Mesenchymal stem cell (in vitro differentiated cells and primary cell): ENCODE results near the gene RGS14.

Experiments
- DNase-seq: peaks from one replicate; pipeline ENCODE4 v3.0.0-alpha.2; 2013
- H2AFZ ChIP-seq: one replicate; pipeline ENCODE4 v1.6.1; 2013; ENCODE audit warnings: low read depth, mild to moderate bottlenecking, control low read depth, inconsistent platforms, low read length, moderate library complexity
- H2AK5ac ChIP-seq: 2 replicates; pipeline ENCODE4 v1.6.1; 2013; ENCODE audit warnings: low read length, moderate library complexity, mild to moderate bottlenecking, inconsistent platforms; ENCODE audit not compliant: severe bottlenecking
- H2BK120ac ChIP-seq: one replicate; pipeline ENCODE4 v1.6.1; 2013; ENCODE audit warnings: low read depth, mild to moderate bottlenecking, inconsistent platforms, low read length, moderate library complexity
- H2BK12ac ChIP-seq, 2 experiments: one replicate each; pipeline ENCODE4 v1.6.1; 2013; ENCODE audit warnings: inconsistent platforms in 2 of 2, low read length in 2 of 2, mild to moderate bottlenecking in 2 of 2, moderate library complexity in 2 of 2, control low read depth in 1 of 2
- H2BK15ac ChIP-seq: one replicate; pipeline ENCODE4 v1.6.1; 2013; ENCODE audit warnings: mild to moderate bottlenecking, low read depth, inconsistent platforms; ENCODE audit not compliant: poor library complexity, severe bottlenecking
- H2BK5ac ChIP-seq: 2 replicates; pipeline ENCODE4 v1.6.1; 2013; ENCODE audit warnings: low read depth, mild to moderate bottlenecking, low read length, control low read depth, inconsistent platforms; ENCODE audit not compliant: poor library complexity, severe bottlenecking
- H3K14ac ChIP-seq, 2 experiments: one replicate each; pipeline ENCODE4 v1.6.1; 2013; ENCODE audit warnings: inconsistent platforms in 2 of 2, low read length in 2 of 2, control low read depth in 1 of 2, mild to moderate bottlenecking in 1 of 2, moderate library complexity in 1 of 2
- H3K18ac ChIP-seq, 2 experiments: one replicate each; pipeline ENCODE4 v1.6.1; 2013; ENCODE audit warnings: inconsistent platforms in 2 of 2, low read length in 2 of 2, control low read depth in 1 of 2, low read depth in 1 of 2, mild to moderate bottlenecking in 1 of 2
- H3K23ac ChIP-seq, 2 experiments: one replicate each; pipeline ENCODE4 v1.6.1; 2013; ENCODE audit warnings: inconsistent platforms in 2 of 2, low read length in 2 of 2, mild to moderate bottlenecking in 2 of 2, moderate library complexity in 2 of 2, control low read depth in 1 of 2
- H3K27ac ChIP-seq: 2 replicates; pipeline ENCODE4 v1.5.1; 2013; ENCODE audit warnings: mild to moderate bottlenecking, moderate library complexity, low read length, control low read depth, inconsistent platforms; ENCODE audit not compliant: poor library complexity, severe bottlenecking
- H3K27me3 ChIP-seq, 2 experiments: 2 replicates each; pipeline versions ENCODE4 v1.6.1 to v1.7.0; 2013; ENCODE audit warnings: low read length in 2 of 2, mild to moderate bottlenecking in 2 of 2, moderate library complexity in 2 of 2, control low read depth in 1 of 2, inconsistent platforms in 1 of 2; ENCODE audit not compliant: control insufficient read depth in 1 of 2, insufficient read depth in 1 of 2
- H3K36me3 ChIP-seq, 2 experiments: 2 replicates each; pipeline versions ENCODE4 v1.6.1 to v1.7.0; 2013; ENCODE audit warnings: low read length in 2 of 2, control low read depth in 1 of 2, inconsistent platforms in 1 of 2, low read depth in 1 of 2, mild to moderate bottlenecking in 1 of 2; ENCODE audit not compliant: insufficient read depth in 2 of 2, control insufficient read depth in 1 of 2
- H3K4ac ChIP-seq, 2 experiments: one replicate each; pipeline ENCODE4 v1.6.1; 2013; ENCODE audit warnings: inconsistent platforms in 2 of 2, low read length in 2 of 2, mild to moderate bottlenecking in 2 of 2, moderate library complexity in 2 of 2, control low read depth in 1 of 2, low read depth in 1 of 2
- H3K4me1 ChIP-seq: 2 replicates; pipeline ENCODE4 v1.6.1; 2013; ENCODE audit warnings: low read depth, low read length, control low read depth; ENCODE audit not compliant: control insufficient read depth, insufficient read depth
- H3K4me2 ChIP-seq: 2 replicates; pipeline ENCODE4 v1.6.1; 2013; ENCODE audit warnings: low read length, mild to moderate bottlenecking, inconsistent platforms; ENCODE audit not compliant: poor library complexity, severe bottlenecking
- H3K4me3 ChIP-seq, 2 experiments: 2 replicates each; pipeline versions ENCODE4 v1.5.1 to v1.7.0; 2013; ENCODE audit warnings: low read length in 2 of 2, mild to moderate bottlenecking in 2 of 2, control low read depth in 1 of 2, low read depth in 1 of 2; ENCODE audit not compliant: insufficient read depth in 1 of 2
- H3K79me1 ChIP-seq: replicated peaks from 2 replicates; pipeline ENCODE4 v1.6.1; 2013; ENCODE audit warnings: mild to moderate bottlenecking, control low read depth, low read length, inconsistent platforms; ENCODE audit not compliant: poor library complexity, severe bottlenecking
- H3K9ac ChIP-seq: 2 replicates; pipeline ENCODE4 v1.7.0; 2013; ENCODE audit warnings: mild to moderate bottlenecking, low read length, moderate library complexity
- H3K9me3 ChIP-seq: 2 replicates; pipeline ENCODE4 v1.7.0; 2013; ENCODE audit warnings: mild to moderate bottlenecking, low read length; ENCODE audit not compliant: control insufficient read depth
- H4K8ac ChIP-seq: one replicate; pipeline ENCODE4 v1.6.1; 2013; ENCODE audit warnings: inconsistent platforms, mild to moderate bottlenecking, low read length, moderate library complexity
- H4K91ac ChIP-seq: one replicate; pipeline ENCODE4 v1.6.1; 2013; ENCODE audit warnings: mild to moderate bottlenecking, low read length, inconsistent platforms
- WGBS: methylation state at CpG from one replicate; pipeline ENCODE4 v1.1.7; 2013; ENCODE audit warnings: mixed read lengths; 5-methylcytosine and 5-hydroxymethylcytosine counted together

Gene RGS14

GRCh38 chr5:177403102-177403791, 45.5 kb downstream of the RGS14 start:
- Histone ChIP-seq H3K23ac (peak overlapping the region in 1 of 2 experiments; percentile 92), H3K4me3 (peak overlapping the region; percentile 66 to 80), H4K8ac (peak overlapping the region; percentile 80), H3K27me3 (peaks cover 0 to 83% of the 10 kb centered on the region in 2 experiments), H3K4me2 (peak overlapping the region; percentile 100), H2AK5ac (no peak overlapping the region), H2BK15ac (peak overlapping the region; percentile 61), H2BK120ac (no peak overlapping the region), H2AFZ (no peak overlapping the region), H4K91ac (peak overlapping the region; percentile 77), H3K9ac (no peak overlapping the region), H3K27ac (no peak overlapping the region), H3K18ac (peak overlapping the region; percentile 62 to 65), H3K9me3 (no peaks in the 10 kb centered on the region), H3K14ac (peak overlapping the region in 1 of 2 experiments; percentile 9), H3K4me1 (peaks cover 28% of the 10 kb centered on the region), H3K36me3 (peaks cover 0 to 3% of the 10 kb centered on the region in 2 experiments), H3K4ac (peak overlapping the region in 1 of 2 experiments; percentile 75), H3K79me1 (no peaks in the 10 kb centered on the region), H2BK5ac (no peak overlapping the region), H2BK12ac (peak overlapping the region in 1 of 2 experiments; percentile 7)
- DNase-seq: peak; percentile 64
- 2% methylated on average over 53 of the region's 61 CpGs for WGBS

GRCh38 chr5:177403792-177404640, 46.3 kb downstream of the RGS14 start:
- Histone ChIP-seq H2BK5ac (no peak overlapping the region), H3K27ac (no peak overlapping the region), H3K9ac (peak overlapping the region; percentile 68), H3K4me1 (peaks cover 28% of the 10 kb centered on the region), H3K4ac (peak overlapping the region in 1 of 2 experiments; percentile 79), H3K27me3 (peaks cover 0 to 83% of the 10 kb centered on the region in 2 experiments), H3K14ac (no peak overlapping the region), H4K8ac (peak overlapping the region; percentile 99), H2BK15ac (peak overlapping the region; percentile 94), H4K91ac (peak overlapping the region; percentile 84), H3K36me3 (peaks cover 0 to 3% of the 10 kb centered on the region in 2 experiments), H3K23ac (no peak overlapping the region), H2BK12ac (peak overlapping the region in 1 of 2 experiments; percentile 51), H3K4me2 (peak overlapping the region; percentile 100), H3K18ac (peak overlapping the region; percentile 46 to 90), H2BK120ac (peak overlapping the region; percentile 50), H3K9me3 (no peaks in the 10 kb centered on the region), H2AFZ (peak overlapping the region; percentile 83), H3K4me3 (peak overlapping the region; percentile 66 to 80), H2AK5ac (no peak overlapping the region), H3K79me1 (no peaks in the 10 kb centered on the region)
- peak; percentile 82 for DNase-seq
- WGBS: 2% methylated on average over 53 of the region's 93 CpGs

GRCh38 chr5:177404641-177405179, 47.0 kb downstream of the RGS14 start:
- Histone ChIP-seq H3K4me3 (peak overlapping the region; percentile 66 to 80), H4K8ac (peak overlapping the region; percentile 99), H3K27ac (no peak overlapping the region), H2BK5ac (no peak overlapping the region), H4K91ac (peak overlapping the region; percentile 73), H3K4me1 (peaks cover 28% of the 10 kb centered on the region), H3K27me3 (peaks cover 0 to 85% of the 10 kb centered on the region in 2 experiments), H3K9me3 (no peaks in the 10 kb centered on the region), H2AFZ (peak overlapping the region; percentile 83), H3K23ac (no peak overlapping the region), H3K36me3 (peaks cover 0 to 3% of the 10 kb centered on the region in 2 experiments), H2BK15ac (peak overlapping the region; percentile 94), H2BK120ac (no peak overlapping the region), H3K79me1 (no peaks in the 10 kb centered on the region), H3K4me2 (peak overlapping the region; percentile 100), H3K18ac (peak overlapping the region; percentile 46 to 90), H3K9ac (peak overlapping the region; percentile 68), H3K4ac (peak overlapping the region in 1 of 2 experiments; percentile 79), H2AK5ac (no peak overlapping the region), H2BK12ac (peak overlapping the region in 1 of 2 experiments; percentile 35), H3K14ac (no peak overlapping the region)
- WGBS: 56% methylated on average over 14 of the region's 16 CpGs
- no peak for DNase-seq
